GM19328 (cell line): ENCODE results near the gene PDIA6.
"Not testable (repeated sequence)": the region's sequence is repeated elsewhere in the genome, so short reads cannot be mapped to it uniquely, and the experiment has no call there.

ENCODE experiments used
- ATAC-seq: cut with Tn5 transposase; IDR thresholded peaks from one replicate; pipeline ENCODE4 v1.9.1; 2021; ENCODE audit warnings: mild to moderate bottlenecking, moderate library complexity; ENCODE audit not compliant: unreplicated experiment

Gene PDIA6

DNA sequence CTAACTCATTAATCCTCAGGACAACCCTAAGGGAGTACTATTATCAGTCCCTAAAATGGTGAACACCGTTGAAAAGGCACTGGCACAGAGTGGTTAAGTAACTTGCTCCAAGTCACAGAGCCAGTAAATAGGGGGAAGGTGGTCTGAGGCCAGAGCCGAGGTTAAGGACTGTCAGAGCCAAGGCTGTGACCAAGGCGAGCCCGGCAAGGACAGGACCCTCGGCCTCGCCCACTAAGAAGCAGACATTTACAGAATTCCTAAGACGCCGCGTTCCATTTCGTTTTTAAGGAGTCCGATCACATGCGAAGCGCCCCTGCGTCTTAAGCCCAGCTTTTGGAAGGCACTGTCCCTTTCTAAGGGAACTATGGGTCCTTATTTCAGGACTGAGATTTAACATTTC, 1.1 kb downstream of the PDIA6 start:
- no peak for ATAC-seq

DNA sequence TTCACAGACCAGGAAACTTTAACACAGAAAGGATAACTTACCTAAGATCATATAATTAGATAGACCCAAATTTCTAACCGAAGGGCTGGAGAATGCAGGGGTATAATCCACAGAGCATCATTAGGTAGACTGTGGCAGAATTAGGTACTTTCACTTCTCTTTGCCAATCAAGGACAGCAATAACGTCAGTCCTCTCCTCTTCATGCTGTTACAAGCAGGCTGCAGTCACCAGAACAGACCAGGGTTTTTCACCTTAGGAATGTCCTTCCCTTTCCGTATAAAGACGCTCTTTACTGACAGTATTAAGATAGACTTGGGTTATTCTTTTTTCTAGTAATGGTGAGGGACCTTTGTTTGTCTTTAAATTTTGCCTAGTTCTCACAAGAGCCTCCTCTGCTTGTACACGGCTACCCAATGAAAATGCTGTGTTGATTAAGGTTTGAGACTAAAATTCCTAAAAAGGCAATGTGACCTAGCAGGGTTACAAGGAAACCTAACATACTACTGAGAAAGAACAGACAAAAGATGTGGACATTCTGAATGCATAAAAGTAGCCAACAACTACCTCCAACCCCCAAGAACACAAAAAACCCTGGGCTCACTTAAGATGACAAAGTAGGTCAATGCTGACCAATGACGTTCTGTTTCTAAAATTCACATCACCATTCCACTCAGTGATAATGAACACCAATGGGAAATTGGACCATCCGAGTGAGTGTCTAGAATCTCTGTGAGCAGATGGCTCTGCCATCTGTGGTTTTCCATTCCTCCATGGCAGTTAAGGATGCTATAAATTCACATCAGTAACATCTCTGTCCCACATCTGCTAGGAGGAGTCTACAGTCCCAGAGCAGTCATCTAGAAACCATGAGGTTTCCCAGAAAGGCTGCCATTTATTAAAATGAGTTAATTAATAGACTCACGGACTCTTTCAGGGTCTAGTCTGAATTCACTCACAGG, 2.1 kb downstream of the PDIA6 start:
- no peak for ATAC-seq

DNA sequence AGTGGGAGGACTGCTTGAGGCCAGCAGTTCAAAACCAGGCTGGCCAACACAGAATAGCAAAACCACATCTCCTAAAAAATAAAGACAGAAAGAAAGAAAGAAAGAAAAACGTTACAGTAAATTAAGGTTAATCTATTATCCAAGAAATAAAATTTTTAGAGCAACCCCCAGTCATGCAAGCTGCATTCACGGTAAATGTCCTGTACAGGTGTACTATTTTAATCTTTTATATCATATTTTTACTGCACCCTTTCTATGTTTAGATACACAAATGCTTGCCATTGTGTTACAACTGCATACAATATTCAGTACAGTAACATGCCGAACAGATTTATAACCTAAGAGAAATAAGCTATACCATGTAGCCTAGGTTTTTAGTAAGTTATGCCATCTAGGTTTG, 6.0 kb downstream of the PDIA6 start:
- ATAC-seq: no peak

DNA sequence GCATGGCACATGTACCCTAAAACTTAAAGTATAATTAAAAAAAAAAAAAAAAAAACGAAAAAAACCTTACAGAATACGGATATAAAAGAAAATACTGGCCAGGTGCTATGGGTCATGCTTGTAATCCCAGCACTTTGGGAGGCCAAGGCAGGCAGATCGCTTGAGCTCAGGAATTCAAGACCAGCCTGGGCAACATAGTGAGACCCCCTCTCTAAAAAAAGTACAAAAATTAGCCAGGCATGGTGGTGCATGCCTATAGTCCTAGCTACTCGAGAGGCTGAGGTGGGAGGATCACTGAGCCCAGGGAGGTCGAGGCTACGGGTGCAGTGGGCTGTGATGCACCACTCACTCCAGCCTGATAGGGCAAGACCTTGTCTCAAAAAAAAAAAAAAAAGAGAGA, 6.6 kb downstream of the PDIA6 start:
- not testable (repeated sequence) for ATAC-seq

DNA sequence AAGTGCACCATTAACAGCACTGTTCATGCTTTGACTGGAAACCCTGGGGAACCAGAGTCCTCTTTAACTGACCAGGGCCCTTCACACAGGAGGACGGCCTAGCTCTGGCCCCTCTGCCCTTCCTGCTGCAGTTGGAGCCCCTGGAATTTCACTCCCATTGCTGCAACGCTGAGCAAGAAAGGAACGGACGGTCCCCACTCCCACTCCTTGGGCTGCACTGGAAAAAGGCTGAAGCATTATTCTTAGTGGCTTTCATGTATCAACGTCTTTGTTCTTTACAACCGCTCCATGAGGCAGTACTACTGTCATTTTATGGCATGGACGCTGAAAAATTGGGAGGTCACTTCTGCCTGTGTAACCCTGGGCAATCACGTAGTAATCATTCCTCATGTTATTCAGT, 9.9 kb downstream of the PDIA6 start:
- no peak for ATAC-seq

DNA sequence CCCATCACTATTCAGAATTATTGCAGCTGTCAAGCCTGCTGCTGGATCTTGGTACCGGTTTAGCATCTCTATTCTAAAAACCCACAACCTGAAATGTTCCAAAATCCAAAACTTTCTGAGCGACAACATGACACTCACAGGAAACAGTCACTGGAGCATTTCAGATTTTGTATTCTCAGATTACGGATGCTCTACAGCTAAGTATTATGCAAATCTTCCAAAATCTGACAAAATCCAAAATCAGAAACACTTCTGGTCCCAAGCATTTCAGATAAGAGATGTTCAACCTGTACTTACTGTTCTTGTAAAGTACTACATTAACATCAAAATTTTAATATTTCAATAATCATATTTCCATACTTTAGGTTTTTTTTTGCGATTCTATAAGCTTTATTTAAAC, 12.4 kb downstream of the PDIA6 start:
- no peak for ATAC-seq

DNA sequence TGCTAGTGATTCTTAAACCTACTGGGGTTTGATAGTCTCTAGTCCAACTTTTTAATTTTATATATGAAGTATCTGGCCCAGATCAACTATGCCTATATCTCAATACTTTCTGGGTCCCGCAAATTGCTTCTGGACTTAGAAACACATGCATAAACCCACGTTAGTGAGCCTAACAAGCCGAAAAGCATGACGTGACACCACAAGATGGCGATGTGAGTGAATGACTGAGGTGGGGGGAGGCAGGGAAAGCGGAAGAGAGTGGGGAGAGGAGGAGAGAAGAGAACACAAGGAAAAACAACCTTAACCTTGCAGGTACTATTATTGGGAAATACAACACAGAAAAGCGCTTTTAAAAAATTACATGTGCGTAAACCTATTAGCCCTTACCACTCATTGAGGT, 13.8 kb downstream of the PDIA6 start:
- ATAC-seq: no peak

DNA sequence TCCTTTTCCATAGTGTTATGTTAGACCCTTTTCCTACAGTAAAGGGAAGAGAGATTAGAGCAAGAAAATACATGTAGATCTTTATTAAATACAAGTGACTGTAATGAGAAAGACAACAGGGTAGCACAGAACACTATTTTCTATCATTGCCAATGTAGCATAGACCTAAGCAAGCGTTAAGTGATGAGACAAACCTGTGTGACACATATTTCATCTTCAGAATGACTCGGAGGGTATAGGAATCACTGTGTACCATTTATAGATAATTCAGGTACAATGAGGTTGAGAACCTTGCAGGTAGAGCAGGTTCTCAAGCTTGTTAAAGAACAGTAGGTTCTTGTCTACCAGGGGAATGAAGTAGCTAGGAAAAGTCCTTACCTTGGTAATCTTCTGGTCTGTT, 15.9 kb downstream of the PDIA6 start:
- no peak for ATAC-seq

DNA sequence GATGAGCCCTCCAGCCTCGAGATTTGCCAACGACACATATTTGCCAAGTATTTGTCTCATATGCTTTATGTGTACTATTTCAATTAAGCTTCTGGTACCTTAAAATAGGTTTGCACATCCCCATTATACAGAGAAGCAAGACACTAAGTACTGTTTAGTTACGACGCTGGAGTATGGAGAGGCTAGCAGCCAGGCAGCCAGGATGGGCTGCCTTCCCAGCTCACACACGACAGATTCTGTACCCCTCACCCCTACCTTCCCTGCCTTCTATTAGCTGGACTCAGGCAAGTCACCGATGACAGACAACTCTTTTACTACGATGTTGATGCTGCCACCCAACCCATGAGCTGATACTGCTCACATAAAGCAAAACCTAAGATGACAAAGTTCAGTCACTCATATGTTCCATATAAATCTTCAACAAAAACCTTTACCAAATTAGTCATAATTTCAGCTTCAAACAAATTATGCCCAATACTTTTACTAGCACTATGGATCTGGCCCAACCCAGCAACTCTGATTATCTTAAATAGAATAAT, 17.0 kb downstream of the PDIA6 start:
- no peak for ATAC-seq

DNA sequence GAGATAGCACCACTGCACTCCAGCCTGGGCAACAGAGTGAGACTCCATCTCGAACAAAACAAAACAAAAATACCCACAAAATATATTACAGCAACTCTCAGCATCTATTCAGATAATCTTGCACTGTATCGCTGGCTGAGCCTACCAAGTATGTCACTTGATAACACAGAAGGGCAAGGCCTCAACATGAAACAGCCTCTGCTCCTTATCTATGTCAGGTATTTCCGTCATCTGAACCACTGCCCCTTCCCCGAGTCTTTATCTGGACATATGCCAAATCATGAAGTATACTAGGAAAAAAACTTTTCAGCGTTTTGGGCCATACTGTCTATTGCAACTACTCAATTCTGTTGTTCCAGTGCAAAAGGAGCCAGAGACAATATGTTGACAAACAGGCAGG, 17.7 kb downstream of the PDIA6 start:
- ATAC-seq: no peak

DNA sequence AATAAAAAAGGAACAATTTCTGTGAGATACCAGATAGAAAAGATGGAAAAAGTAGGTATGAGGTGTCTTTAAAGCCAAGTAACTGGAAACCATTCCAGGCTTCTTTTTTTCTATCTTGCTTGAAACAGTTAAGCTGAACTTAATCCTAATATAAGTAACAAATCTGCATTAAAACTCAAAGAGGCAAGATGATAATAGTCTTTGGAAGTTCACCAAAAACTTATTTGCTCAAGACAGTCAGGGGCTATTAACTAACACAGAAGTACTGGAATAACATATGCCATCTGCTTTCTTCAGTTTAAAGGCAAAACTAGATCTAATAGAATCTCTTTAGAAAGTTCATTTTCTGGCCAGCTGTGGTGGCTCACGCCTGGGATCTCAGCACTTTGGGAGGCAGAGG, 18.8 kb downstream of the PDIA6 start:
- ATAC-seq: no peak

DNA sequence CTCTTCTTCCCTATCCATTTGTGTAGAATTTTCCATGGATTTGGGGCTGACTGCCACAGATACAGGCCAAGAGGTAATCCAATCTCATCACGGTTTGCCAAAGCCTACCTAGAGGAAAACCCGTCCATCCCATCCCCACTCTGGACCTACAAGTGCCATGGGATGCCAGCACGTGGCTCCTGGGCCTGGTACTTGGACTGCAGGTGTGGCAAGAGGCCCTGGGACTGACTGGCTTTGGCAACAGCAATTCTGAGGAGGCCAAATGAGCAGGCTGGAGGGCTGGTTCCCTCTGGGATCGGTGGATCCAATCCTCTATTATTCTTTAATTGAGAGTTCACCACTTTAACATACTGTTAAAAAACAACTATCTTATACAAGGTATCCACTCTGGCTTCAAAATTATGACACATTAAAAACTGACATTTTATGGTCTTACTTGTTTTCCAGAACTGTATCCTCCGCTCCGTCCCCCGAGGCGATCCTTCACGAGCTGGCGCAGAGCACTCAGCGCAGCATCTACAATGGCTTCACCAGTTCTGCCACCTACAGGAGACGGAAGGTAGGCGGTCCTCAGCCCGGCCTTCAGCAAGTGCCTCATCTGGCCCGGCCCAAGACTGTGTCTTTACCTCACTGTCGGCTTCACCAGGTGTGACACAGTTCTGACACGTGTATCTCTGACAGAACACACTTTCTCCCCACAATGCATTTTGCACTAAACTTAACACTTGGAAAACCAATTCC, 19.8 kb downstream of the PDIA6 start:
- no peak for ATAC-seq

DNA sequence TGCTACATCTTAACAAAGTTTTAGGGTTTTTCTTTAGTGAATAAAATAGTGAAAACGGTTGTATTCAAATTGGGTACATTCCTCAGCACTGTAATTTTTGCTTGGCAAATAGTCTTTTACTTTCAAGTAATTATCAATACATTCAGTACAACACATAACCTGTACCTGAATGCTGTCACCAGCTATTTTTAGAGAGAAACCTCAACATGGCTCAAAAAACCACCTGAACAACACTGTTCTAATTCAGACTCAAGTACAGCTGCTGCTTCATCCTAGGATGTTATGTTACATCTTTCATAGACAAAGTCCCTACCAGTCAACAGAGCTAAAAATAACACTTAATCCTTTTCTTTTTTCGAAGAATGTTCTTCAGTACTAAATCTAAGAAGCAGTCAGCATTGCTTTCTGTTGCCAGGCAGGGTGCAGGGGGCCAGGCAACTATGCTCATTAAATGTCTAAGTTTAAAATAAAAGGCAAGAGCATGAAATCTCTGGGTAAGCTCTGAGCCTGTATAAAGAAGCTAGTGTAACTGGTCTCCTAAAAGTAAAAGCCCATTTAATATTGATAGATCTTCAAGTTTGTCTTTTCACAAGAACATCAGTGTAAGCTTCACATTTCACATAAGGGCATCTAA, 20.5 kb downstream of the PDIA6 start:
- ATAC-seq: no peak

DNA sequence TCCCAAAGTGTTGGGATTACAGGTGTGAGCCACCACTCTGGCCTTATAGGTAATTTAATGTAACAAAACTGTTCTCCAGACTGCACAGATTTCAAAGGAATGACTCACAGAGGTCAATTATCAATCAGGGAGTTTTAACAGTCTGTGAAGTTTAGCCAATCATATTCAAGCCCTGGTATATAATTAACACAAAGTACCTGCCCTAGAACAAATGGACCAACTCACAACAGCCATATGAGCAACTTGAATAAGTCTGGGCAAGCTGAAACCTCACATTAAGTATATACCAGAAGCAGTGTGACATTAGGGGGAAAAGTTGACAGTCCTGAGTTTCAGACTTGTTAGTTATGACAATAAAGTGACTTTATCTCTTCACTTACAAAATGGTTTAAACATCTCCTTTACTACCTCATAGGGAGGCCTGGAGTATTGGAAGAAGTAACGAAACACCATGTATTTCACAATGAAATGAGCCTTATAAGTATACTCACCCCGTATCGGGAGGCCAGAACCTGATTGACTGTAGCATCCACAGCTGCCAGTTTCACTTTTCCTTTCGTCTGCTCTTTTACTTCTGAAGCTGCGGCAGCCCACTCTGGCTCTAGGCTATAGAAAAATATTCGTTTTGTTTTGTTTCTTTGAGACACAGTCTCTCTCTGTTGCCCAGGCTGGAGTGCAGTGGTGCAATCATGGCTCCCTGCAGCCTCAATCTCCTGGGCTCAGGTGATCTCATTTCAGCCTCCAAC, 22.2 kb downstream of the PDIA6 start:
- peak; percentile 87 for ATAC-seq

DNA sequence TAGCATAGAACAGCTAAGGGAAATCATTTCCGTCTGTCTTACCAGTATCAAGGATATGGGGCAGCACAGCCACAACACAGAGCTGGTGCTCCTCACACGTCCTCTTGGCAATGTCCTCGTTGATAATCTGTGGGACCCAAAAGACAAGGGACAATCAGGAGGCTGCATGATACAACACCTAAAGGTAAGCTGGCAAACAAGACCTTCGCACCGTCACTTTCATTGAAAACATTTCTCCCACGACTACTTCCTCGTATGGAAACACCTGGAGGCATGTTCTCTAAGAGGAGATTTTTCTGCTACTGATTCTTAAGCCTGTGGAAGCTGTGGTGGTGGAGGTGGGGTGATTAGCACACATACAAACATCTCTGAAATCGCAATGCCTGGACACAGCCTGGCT, 23.7 kb downstream of the PDIA6 start:
- no peak for ATAC-seq

DNA sequence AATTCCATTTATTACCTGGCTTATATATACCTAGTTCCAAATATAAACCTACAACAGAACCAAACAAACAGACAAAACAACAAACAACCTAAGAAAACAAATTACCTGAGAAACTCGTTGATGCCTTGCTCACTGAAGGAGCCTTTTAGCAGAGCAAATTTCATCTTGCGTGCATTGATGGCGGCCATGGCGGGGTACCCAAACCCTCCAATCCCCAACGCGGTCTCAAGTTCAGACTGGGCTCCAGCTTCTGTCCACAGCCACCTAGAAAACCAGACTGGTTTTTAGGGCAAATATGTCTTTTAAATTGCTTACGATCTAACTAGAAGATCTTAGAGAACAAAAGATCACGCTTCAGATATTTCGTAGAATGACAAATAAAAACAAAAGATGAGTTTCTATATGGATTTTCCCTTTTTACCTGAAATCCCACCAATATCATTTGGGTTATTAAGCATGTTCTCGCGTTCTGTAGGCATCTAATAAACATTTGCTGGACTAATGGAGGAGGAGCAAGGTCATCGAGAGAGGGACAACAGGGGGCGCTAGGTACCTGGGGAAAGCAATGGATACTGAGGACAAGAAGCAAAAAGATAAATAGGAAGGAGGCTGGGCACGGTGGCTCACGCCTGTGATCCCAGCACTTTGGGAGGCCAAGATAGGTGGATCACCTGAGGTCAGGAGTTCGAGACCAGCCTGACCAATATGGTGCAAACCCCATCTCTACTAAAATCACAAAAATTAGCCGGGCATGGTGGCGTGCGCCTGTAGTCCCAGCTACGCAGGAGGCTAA, 25.2 kb downstream of the PDIA6 start:
- ATAC-seq: no peak

DNA sequence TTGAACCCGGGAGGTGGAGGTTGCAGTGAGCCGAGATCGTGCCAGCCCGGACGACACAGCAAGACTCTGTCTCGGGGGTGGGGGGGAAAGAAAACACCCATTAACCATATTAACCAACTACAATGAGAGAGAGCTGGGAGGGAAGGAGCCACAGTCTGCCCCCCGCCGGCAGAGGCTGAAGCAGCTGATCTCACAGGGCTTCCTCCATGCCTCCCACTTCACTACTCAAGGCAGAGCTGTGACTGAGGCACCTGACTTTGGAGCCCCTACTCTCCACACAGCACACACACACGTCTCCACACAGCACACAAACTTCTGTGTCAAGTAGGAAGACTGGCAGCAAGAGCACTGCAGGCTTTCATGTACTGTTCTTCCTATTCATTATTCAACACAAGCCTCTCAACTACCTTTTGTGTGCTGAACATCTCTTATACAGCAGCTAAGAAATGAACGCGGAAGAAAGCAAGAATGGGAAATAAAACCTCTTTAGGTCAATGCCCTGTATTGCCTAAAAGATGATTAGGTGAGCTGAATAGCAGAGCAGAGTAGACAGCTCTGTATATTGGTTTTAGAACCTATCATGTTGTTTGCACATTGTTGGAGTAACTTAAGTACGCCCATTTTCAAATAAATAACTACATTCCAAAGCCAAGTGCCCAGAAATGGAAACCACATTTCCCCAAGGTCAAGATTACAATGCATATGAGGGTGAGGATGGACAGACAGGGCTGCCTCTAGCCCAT, 26.2 kb downstream of the PDIA6 start:
- no peak for ATAC-seq

DNA sequence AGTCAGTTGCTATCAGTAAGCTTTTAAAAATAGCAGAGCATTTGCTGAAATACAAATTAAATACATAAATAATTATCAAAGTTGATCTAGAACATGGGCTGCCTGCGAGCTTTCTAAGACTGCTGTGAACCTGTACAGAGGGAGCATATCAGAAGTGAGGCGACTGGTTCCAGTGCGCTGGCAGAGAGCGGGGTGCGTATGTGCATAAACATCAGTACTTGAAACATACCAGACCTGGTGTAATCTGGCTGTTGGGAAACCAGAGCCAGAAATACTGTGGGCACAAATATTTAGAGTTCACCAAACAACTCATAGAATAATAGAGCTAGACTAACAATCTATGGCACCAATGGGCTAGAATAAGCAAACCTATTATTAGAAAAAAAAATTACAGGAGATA, 27.3 kb downstream of the PDIA6 start:
- ATAC-seq: no peak

DNA sequence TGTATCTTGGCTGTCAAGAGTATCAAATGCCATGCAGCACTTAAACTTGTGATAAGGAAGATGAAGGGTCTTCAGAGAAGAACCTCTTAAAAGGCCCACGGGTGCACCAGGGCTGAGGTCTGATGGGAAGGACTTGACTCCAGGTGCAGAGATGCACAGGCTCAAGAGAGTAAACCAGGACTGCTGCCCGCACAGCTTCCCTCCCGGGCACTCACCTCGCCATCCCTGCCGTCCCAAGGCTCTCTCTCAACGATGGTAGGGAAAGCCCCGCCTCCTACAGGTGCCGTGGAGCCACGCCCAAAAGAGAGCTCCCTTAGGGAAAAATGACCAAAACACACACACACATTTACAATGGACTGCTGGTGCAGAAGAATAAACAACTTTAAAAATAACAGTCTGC, 27.9 kb downstream of the PDIA6 start:
- ATAC-seq: no peak
